Measurements from ENCODE around the gene CSRNP3.

The CSRNP3 gene

GRCh38 chr2:165536851-165537499 is 67.5 kb downstream of the CSRNP3 start:
- no peak overlapping the region for H3K4me3 ChIP-seq (ENCODE audit: low read depth, low read length)

DNA sequence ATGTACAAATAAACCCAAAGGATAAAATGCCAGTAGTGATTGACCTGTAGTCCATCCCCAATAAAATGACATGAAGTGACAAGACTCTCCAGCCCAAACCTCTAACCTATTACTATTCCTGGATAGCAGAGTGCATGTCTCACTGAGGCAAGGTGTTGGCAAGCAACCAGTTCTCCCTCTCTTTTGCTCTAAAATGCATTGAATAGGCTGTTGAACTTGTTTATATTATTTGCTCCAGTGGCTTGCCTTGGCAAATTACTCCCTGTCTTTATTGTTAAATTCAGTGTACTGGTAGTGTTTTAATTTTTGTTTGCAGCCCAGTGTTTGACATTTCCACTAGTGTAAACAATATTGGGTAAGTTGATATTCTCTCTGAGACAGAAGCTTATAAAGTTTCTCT is 70.5 kb downstream of the CSRNP3 start:
- no peak overlapping the region for H3K4me3 ChIP-seq (ENCODE audit: low read depth, low read length)

DNA sequence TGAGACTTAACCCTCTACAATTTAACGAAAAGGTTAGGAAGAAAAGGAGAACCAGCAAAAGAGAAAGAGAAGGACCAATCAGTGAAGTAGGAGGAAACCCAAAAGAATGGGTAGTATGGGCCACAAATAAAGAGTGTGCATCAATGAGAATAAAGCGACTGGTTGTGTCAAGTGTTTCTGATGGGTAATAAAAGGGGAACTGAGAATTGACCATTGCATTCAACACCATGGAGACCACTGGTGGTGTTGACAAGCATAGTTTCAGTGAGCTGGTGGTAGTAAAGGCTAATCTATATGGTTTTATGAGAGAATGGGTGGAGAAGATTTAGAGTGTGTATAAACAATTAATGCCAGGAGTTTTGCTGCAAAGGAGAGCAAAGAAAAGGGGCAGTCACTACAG is 75.4 kb downstream of the CSRNP3 start:
- no peak overlapping the region for H3K4me3 ChIP-seq (ENCODE audit: low read depth, low read length)

GRCh38 chr2:165547900-165548299 is 78.4 kb downstream of the CSRNP3 start:
- no peak overlapping the region for H3K4me3 ChIP-seq (ENCODE audit: low read depth, low read length)

DNA sequence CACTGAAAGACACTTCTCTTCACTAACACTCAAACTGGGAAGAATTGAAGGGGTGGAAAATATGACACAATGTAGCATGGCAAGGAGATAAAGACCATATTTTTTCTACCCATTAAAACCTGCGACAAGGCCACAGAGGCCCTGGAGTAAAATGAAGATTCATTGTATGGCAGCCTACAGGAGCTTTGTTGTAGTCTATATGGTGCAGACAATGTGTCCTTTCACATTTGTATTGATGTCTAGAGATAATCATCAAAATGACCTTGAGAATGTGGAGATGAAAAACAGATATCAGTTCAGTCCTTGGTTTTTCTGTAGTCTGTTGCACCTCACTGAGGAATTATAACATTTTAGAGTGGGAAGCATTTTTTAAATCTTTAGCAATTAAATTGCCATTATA is 80.1 kb downstream of the CSRNP3 start:
- no peak overlapping the region for H3K4me3 ChIP-seq (ENCODE audit: low read depth, low read length)

- no peak overlapping the region for H3K4me3 ChIP-seq (ENCODE audit: low read depth, low read length)
Measured at GRCh38 chr2:165558832-165559231, 89.3 kb downstream of the CSRNP3 start.

GRCh38 chr2:165560377-165560988 is 91.0 kb downstream of the CSRNP3 start:
- no peak overlapping the region for H3K4me3 ChIP-seq (ENCODE audit: low read depth, low read length)

- no peak overlapping the region for H3K4me3 ChIP-seq (ENCODE audit: low read depth, low read length)
Measured at GRCh38 chr2:165561516-165561915, 92.0 kb downstream of the CSRNP3 start.

DNA sequence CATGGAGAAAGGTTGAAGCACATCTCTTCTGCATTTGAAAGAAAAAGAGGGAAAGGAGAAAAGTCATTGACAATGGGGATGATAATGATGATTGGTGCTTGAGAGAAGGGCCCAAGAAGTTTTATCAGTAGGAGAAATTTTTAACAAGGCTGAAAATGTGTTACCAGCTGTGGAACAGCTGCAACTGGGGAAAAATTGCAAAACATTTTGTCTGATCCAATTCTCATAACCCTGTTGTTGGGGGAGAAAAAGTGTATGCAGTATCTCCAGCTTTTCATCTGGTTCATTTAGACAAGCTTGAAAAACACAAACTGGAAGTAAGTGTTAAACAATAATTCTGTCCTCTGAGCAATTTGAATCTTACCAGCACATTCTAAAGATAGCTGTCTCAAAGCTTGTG is 92.7 kb downstream of the CSRNP3 start:
- H3K4me3 ChIP-seq (ENCODE audit: low read depth, low read length): no peak overlapping the region

DNA sequence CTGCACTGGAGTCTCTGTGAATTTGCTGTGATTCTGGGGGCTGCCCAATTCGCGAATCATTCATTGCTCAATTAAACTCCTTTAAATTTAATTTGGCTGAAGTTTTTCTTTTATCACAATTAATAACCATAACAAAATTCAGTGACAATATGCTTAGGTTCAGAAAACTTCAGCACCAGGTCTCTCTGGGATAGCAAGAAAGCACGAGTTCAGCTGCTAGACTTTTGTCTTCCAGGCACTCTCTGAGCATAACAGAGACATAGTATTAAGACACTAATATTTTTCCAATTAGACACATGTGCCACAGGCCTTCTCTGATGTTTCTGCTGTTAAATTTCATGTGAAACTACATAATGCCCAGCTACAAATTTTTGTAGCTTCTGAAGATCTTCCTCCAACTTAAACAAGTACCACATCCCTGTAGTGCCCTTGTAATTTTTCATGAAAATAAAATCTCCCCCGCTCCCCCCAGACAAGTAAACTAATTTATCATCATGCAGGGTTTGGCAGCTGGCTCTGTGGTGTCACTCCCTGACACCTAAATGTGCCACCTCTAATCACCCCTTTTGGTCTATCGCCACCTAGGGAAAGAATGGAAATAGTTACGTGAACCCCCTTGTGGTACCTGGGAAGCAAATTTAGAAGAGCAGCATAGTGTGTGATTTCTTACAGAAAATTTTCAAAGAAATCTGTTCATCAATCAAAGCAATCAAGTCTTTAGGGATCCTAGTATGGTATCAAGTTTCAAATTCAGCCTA is 94.1 kb downstream of the CSRNP3 start:
- H3K4me3 ChIP-seq (ENCODE audit: low read depth, low read length): no peak overlapping the region

GRCh38 chr2:165566008-165566407 is 96.5 kb downstream of the CSRNP3 start:
- H3K4me3 ChIP-seq (ENCODE audit: low read depth, low read length): no peak overlapping the region

GRCh38 chr2:165567273-165567672 is 97.8 kb downstream of the CSRNP3 start:
- H3K4me3 ChIP-seq (ENCODE audit: low read depth, low read length): no peak overlapping the region

DNA sequence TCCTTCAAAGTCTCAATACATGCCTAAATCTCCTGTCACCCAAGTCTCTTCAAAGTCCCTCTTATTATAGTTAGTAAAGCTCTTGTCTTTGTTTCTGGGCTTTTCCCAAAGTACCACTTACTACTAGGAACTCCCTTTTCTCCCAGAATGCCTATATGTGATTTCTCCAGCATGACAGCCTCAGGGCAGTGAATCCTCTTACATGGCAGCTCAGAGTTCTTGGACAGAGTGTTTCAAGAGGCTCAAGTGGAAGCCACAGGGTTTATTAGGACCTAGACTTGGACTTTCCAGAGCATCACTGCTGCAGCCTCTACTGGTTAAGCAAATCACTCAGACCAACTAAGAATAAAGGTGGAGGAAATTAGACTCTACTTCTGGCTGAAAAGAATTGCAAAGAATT is 98.9 kb downstream of the CSRNP3 start:
- no peak overlapping the region for H3K4me3 ChIP-seq (ENCODE audit: low read depth, low read length)

DNA sequence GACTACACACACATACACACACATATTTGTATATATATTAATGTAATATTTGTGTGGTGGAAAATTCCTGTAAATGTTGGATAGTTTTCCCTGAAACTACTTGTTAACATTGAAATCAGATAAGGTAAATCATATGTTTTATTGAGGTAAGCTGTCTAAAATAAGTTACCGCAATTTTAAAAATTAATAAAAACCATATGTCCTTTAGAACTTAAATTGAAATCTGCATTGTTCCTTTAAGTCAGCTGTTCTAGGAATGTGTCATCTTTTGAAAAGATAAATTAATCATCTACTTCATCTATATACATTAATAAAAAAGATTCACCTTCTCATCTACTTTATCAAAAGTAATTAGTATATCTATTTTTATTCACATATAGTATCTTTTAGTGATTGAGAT is 102.0 kb downstream of the CSRNP3 start:
- no peak overlapping the region for H3K4me3 ChIP-seq (ENCODE audit: low read depth, low read length)

- H3K4me3 ChIP-seq (ENCODE audit: low read depth, low read length): no peak overlapping the region
Measured at GRCh38 chr2:165572151-165572550, 102.7 kb downstream of the CSRNP3 start.

GRCh38 chr2:165573534-165574461 is 104.3 kb downstream of the CSRNP3 start:
- peak overlapping the region; percentile 44 for H3K4me3 ChIP-seq (ENCODE audit: low read depth, low read length)

- no peak overlapping the region for H3K4me3 ChIP-seq (ENCODE audit: low read depth, low read length)
Measured at GRCh38 chr2:165575044-165575615, 105.6 kb downstream of the CSRNP3 start.

- no peak overlapping the region for H3K4me3 ChIP-seq (ENCODE audit: low read depth, low read length)
Measured at GRCh38 chr2:165576409-165577154, 107.1 kb downstream of the CSRNP3 start.

DNA sequence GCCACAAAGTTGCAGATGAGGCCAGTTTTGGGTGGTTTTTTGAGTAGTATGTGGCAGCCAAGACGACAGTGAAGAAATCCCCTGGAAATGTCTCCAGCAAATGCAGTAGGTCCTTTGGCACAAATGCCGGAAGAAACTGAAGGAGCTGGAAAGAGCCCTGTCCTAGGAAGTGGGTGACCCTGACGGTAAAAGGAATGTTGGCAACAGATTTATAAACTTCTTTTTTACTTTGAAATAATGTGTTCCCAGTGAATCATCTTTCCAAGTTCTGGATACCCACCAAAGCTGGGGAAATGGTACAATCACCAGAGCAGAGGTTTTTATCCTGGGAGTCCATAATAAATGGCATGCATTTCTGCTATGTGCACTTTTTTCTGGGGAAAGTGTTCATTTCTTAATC is 112.9 kb downstream of the CSRNP3 start:
- no peak overlapping the region for H3K4me3 ChIP-seq (ENCODE audit: low read depth, low read length)

GRCh38 chr2:165582863-165583506 is 113.5 kb downstream of the CSRNP3 start:
- H3K4me3 ChIP-seq (ENCODE audit: low read depth, low read length): no peak overlapping the region

All from iPS-11a (cell line).